GM12878 (cell line): ENCODE data around the gene PRKCE. TPM values are rescaled to one million over a fixed set of nuclear protein-coding genes. Genes with fewer than 3 reads are reported as not detected.

ENCODE experiments used
- ATAC-seq: fragments of 200-7000 bp; cut with Tn5 transposase; 3 replicates; pipeline ENCODE4 v1.9.1; 2020; ENCODE audit warnings: mild to moderate bottlenecking, moderate library complexity
- BruUV-seq: library from RNA; stranded (reverse); fragments of 400-500 nt; replicated peaks from 2 replicates; lab custom pipeline; 2021; lab: Mats Ljungman, UMichigan
- CTCF ChIA-PET: fragments of 300-600 bp; sonication (Branson Sonifier 250); formaldehyde crosslinking; extraction: SDS; loops from one replicate; lab custom pipeline; 2021; ENCODE audit warnings: inconsistent platforms; lab: Yijun Ruan, JAX
- POLR2A ChIA-PET: fragments of 350-600 bp; formaldehyde crosslinking; extraction: SDS; loops from one replicate; lab custom pipeline; 2021; ENCODE audit warnings: inconsistent platforms; lab: Charles Lee
- RAD21 ChIA-PET: fragments of 300-600 bp; sonication (Branson Sonifier 250); formaldehyde crosslinking; loops from one replicate; lab custom pipeline; 2023; ENCODE audit warnings: antibody characterized with exemption; ENCODE audit not compliant: unreplicated experiment; lab: Charles Lee
- SMC1A ChIA-PET: fragments of 300-600 bp; sonication (Branson Sonifier 250); formaldehyde crosslinking; loops from one replicate; lab custom pipeline; 2023; ENCODE audit not compliant: unreplicated experiment, uncharacterized antibody; lab: Charles Lee
- DNase-seq: peaks from one replicate; pipeline ENCODE4 v3.0.0-alpha.2; 2011; ENCODE audit warnings: low read depth, low spot score
- FAIRE-seq: peaks from 3 replicates; lab custom pipeline; 2011; peaks lifted over from hg19 to GRCh38; lab: Jason Lieb, UNC
- H2AFZ ChIP-seq: 2 replicates; pipeline ENCODE4 v1.6.0; 2011; ENCODE audit warnings: low read depth, low read length, control low read depth; ENCODE audit not compliant: control insufficient read depth
- H3K27ac ChIP-seq: 2 replicates; pipeline ENCODE4 v1.5.1; 2011; ENCODE audit warnings: control low read depth; ENCODE audit not compliant: control insufficient read depth, insufficient read depth
- H3K27me3 ChIP-seq, 2 experiments: replicated peaks in 1 of 2; 2 replicates each; pipeline versions ENCODE4 v1.6.0 to v1.6.1; 2011; ENCODE audit warnings: low read length in 1 of 2; ENCODE audit not compliant: control insufficient read depth in 2 of 2, insufficient read depth in 2 of 2
- H3K36me3 ChIP-seq, 2 experiments: 2 replicates each; pipeline ENCODE4 v1.5.1; 2011; ENCODE audit warnings: low read length in 1 of 2; ENCODE audit not compliant: control insufficient read depth in 2 of 2, insufficient read depth in 2 of 2
- H3K4me1 ChIP-seq: 2 replicates; pipeline ENCODE4 v1.6.1; 2011; ENCODE audit warnings: mild to moderate bottlenecking, low read length, moderate library complexity, mixed read lengths; ENCODE audit not compliant: control insufficient read depth, insufficient read depth
- H3K4me2 ChIP-seq: 2 replicates; pipeline ENCODE4 v1.6.0; 2011; ENCODE audit warnings: control low read depth; ENCODE audit not compliant: control insufficient read depth, insufficient read depth
- H3K4me3 ChIP-seq: fragments of 200-600 bp; sonication (generic); 2 replicates; pipeline ENCODE4 v1.5.1; 2016
- H3K79me2 ChIP-seq: 2 replicates; pipeline ENCODE4 v1.6.0; 2011; ENCODE audit warnings: low read length; ENCODE audit not compliant: control insufficient read depth, insufficient read depth
- H3K9ac ChIP-seq: 2 replicates; pipeline ENCODE4 v1.8.0; 2011; ENCODE audit warnings: low read length, control low read depth, mixed read lengths; ENCODE audit not compliant: control insufficient read depth, insufficient read depth
- H3K9me3 ChIP-seq: replicated peaks from 3 replicates; pipeline ENCODE4 v1.5.1; 2011; ENCODE audit warnings: mild to moderate bottlenecking, low read length; ENCODE audit not compliant: control insufficient read depth, insufficient read depth
- H4K20me1 ChIP-seq: 2 replicates; pipeline ENCODE4 v1.6.0; 2011; ENCODE audit not compliant: control insufficient read depth, insufficient read depth
- BCL11A ChIP-seq: IDR thresholded peaks from 2 replicates; pipeline ENCODE4 v1.6.1; 2011; ENCODE audit warnings: low read depth, low read length
- BRCA1 ChIP-seq: IDR thresholded peaks from 2 replicates; pipeline ENCODE4 v1.6.1; 2011; ENCODE audit warnings: low read depth, low read length, improper control_type of control experiment
- CREB1 ChIP-seq: IDR thresholded peaks from 2 replicates; pipeline ENCODE4 v1.6.1; 2012; ENCODE audit warnings: low read depth, mild to moderate bottlenecking, inconsistent platforms
- CREM ChIP-seq: IDR thresholded peaks from 2 replicates; pipeline ENCODE4 v1.6.1; 2014; ENCODE audit warnings: antibody characterized with exemption, low read depth
- FOXK2 ChIP-seq: fragments of 450-650 bp; IDR thresholded peaks from 2 replicates; pipeline ENCODE4 v1.6.1; 2017; ENCODE audit warnings: mild to moderate bottlenecking, moderate library complexity
- IRF4 ChIP-seq: IDR thresholded peaks from 2 replicates; pipeline ENCODE4 v1.6.1; 2011; ENCODE audit warnings: low read depth, low read length
- PAX8 ChIP-seq: fragments of 450-650 bp; IDR thresholded peaks from 2 replicates; pipeline ENCODE4 v1.6.1; 2017; ENCODE audit warnings: mild to moderate bottlenecking, moderate library complexity
- POLR2AphosphoS5 ChIP-seq: IDR thresholded peaks from 2 replicates; pipeline ENCODE4 v1.6.1; 2011; ENCODE audit warnings: mild to moderate bottlenecking, low read length, inconsistent platforms
- RBBP5 ChIP-seq: fragments of 200-600 bp; sonication (generic); conservative IDR thresholded peaks from 2 replicates; pipeline ENCODE4 v1.6.1; 2016
- RUNX3 ChIP-seq: IDR thresholded peaks from 2 replicates; pipeline ENCODE4 v1.6.1; 2012; ENCODE audit warnings: low read length, inconsistent platforms
- SIX5 ChIP-seq: IDR thresholded peaks from 2 replicates; pipeline ENCODE4 v1.6.1; 2011; ENCODE audit warnings: mild to moderate bottlenecking, low read depth, low read length, moderate library complexity; ENCODE audit not compliant: severe bottlenecking
- SRF ChIP-seq, 2 experiments: IDR thresholded peaks; 2 replicates each; pipeline ENCODE4 v1.6.1; 2011; ENCODE audit warnings: low read depth in 2 of 2, low read length in 2 of 2, mild to moderate bottlenecking in 1 of 2, moderate library complexity in 1 of 2
- SUZ12 ChIP-seq: fragments of 200-600 bp; sonication (generic); IDR thresholded peaks from one replicate; pipeline ENCODE4 v1.6.1; 2018; ENCODE audit warnings: antibody characterized with exemption, mild to moderate bottlenecking; ENCODE audit not compliant: unreplicated experiment
- TCF12 ChIP-seq: IDR thresholded peaks from 2 replicates; pipeline ENCODE4 v1.6.1; 2011; ENCODE audit warnings: low read depth, mild to moderate bottlenecking, low read length
- ZNF207 ChIP-seq: fragments of 450-650 bp; IDR thresholded peaks from 2 replicates; pipeline ENCODE4 v1.6.1; 2014; ENCODE audit warnings: antibody characterized with exemption, mild to moderate bottlenecking, borderline replicate concordance
- ZNF274 ChIP-seq: IDR thresholded peaks from one replicate; pipeline ENCODE4 v1.8.0; 2011; ENCODE audit not compliant: insufficient read length, insufficient read depth
- WGBS: methylation state at CpG from one replicate; pipeline ENCODE4 v1.1.6; 2016; ENCODE audit warnings: low lambda C conversion rate; ENCODE audit not compliant: insufficient replicate concordance, insufficient coverage; ENCODE audit errors: missing lambda C conversion rate; 5-methylcytosine and 5-hydroxymethylcytosine counted together
- in situ Hi-C: fragments of 300-500 bp; cut with MboI; formaldehyde crosslinking; loops from 9 replicates; pipeline ENCODE4 v1.14.3; 2018; ENCODE audit warnings: mixed read lengths
- intact Hi-C: fragments of 100-400 bp; cut with micrococcal nuclease; formaldehyde crosslinking; loops from one replicate; pipeline ENCODE4 v1.14.2; 2022; ENCODE audit not compliant: unreplicated experiment
- polyA plus RNA-seq, 11 experiments: library from polyadenylated mRNA; depleted of rRNA in 4 of 11; unstranded in 6 of 11; stranded (reverse) in 5 of 11; fragments of >200 nt; fragmentation: Nextera tagmentation in 4 of 11; fragmentation: Illumina TruSeq in 1 of 11; extraction: Ambion mirVana in 4 of 11; extraction: Trizol in 1 of 11; gene quantifications; 1 replicate in 1 of 11; 2 replicates in 10 of 11; pipeline versions ENCODE4 v1.2.1 to v1.2.3, GENCODE V29; 2011 to 2016; ENCODE audit warnings: inconsistent platforms in 2 of 11, missing spikeins in 2 of 11, low read depth in 1 of 11
- total RNA-seq, 4 experiments: library from RNA; depleted of rRNA in 3 of 4; stranded (reverse); fragments of >200 nt in 3 of 4; fragmentation: Illumina TruSeq in 1 of 4; extraction: Trizol in 1 of 4; gene quantifications; 2 replicates each; pipeline versions ENCODE4 v1.2.1 to v1.2.3, GENCODE V29; 2013 to 2021
- TF ChIP-seq, protein P1 (sequence below): IDR thresholded peaks from 2 replicates; pipeline ENCODE4 v1.6.1; 2012; ENCODE audit warnings: low read depth, low read length, improper control_type of control experiment
- TF ChIP-seq, protein P2 (sequence below): fragments of 450-650 bp; IDR thresholded peaks from 2 replicates; pipeline ENCODE4 v1.6.1; 2017; ENCODE audit warnings: antibody characterized with exemption, mild to moderate bottlenecking, moderate library complexity

PRKCE gene
- total and polyA plus RNA-seq, 10 of the 15 experiments (the other 5 are each of a cell fraction or from before 2014, with no cell fraction given): 2.6 to 28.2 (median 11.3) TPM

DNA sequence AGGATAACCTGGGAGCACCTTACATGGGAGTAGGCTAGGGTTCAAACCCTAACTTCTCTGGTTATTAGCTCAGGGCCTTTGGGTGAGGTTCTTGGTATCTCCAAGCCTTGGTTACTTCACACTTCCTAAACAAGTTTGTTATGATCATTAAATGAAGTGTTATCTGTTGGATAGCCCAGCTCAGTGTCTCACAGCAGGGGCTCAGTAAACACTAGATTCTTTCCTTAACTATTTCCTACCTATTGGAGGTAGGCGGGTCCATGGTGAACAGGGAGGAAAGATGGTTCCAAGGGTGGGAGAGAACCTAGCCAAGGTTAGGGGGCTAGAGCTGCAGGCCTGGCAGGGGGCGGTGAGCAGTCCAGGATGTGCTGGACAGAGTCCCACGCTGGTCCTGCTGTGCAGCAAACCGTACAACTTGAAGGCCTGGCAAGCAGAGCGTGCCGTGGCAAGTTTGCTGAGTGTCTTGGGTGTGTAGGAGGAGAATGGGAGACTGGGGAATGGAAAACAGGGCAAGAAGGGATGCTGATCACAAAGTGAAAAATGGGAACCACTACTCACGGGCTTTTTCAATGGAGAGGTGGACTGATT is 259.1 kb downstream of the PRKCE start (continued):
- TF ChIP-seq ZNF207: no peak
- TF ChIP-seq, protein P1, sequence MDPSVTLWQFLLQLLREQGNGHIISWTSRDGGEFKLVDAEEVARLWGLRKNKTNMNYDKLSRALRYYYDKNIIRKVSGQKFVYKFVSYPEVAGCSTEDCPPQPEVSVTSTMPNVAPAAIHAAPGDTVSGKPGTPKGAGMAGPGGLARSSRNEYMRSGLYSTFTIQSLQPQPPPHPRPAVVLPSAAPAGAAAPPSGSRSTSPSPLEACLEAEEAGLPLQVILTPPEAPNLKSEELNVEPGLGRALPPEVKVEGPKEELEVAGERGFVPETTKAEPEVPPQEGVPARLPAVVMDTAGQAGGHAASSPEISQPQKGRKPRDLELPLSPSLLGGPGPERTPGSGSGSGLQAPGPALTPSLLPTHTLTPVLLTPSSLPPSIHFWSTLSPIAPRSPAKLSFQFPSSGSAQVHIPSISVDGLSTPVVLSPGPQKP: no peak
- no peak for TF ChIP-seq SRF (IDR thresholded peaks at IDR 0.05; ENCODE audit: low read depth in 2 of 2, low read length in 2 of 2)
- no peak for TF ChIP-seq POLR2AphosphoS5

DNA sequence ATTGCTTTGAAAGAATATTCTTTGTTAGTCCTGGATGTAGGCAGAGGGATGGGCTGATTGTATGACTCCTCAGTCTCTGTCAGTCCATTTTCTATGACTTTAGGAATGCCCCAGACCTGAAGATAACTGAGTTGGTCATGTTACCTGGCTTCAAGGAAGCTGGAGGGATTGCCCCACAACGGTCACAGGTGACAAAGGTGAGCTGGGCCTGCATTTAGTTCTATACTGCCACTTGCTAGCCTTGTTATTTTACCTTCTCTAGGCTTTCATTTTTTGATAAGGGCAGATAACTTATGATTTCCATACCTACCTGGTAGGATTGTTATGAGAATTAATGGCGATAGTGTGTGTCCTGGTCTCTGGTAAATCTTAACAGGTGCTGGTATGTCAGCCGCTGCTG is 260.1 kb downstream of the PRKCE start:
- SMC1A ChIA-PET: interaction anchor here (0.6 to 5.3 kb wide), 10 partner anchors 9 to 78 kb away, joined by 3 to 31 read pairs (median 4); no protein-coding TSS in a partner anchor
- CTCF ChIA-PET: interaction anchor here (0.6 to 2.8 kb wide), 5 partner anchors 16 to 78 kb away, joined by 3 to 10 read pairs (median 4); no protein-coding TSS in a partner anchor
- H2AFZ ChIP-seq: no peak overlapping the region
- POLR2A ChIA-PET: interaction anchor here (0.7 to 1.5 kb wide), 5 partner anchors 7 to 78 kb away, joined by 3 to 10 read pairs (median 4); no protein-coding TSS in a partner anchor
- H3K27ac ChIP-seq: no peak overlapping the region
- no peak overlapping the region for H3K4me2 ChIP-seq
- H4K20me1 ChIP-seq: no peaks in the 10 kb centered on the region
- no peaks in the 10 kb centered on the region for H3K27me3 ChIP-seq
- no peak for ATAC-seq
- in situ Hi-C loops: no loop called here
- no peak overlapping the region for H3K9ac ChIP-seq
- no peaks in the 10 kb centered on the region for H3K9me3 ChIP-seq
- H3K36me3 ChIP-seq: peaks cover 0 to 2% of the 10 kb centered on the region in 2 experiments; a peak in 1 of 4 replicates
- no peaks in the 10 kb centered on the region; the same call in 1 of the 2 replicates for H3K79me2 ChIP-seq
- intact Hi-C loops: no loop called here
- no TSS peak for BruUV-seq
- 87% methylated on average over 3 of the region's 3 CpGs for WGBS
- no peak overlapping the region for H3K4me3 ChIP-seq
- DNase-seq: no peak
- FAIRE-seq: no peak
- peaks cover 22% of the 10 kb centered on the region for H3K4me1 ChIP-seq
- RAD21 ChIA-PET: interaction anchor here (0.8 to 1.8 kb wide), 3 partner anchors 21 to 68 kb away, joined by 3 to 6 read pairs (median 4); no protein-coding TSS in a partner anchor
- no peak for TF ChIP-seq SUZ12
- TF ChIP-seq BCL11A: no peak
- TF ChIP-seq, protein P2, sequence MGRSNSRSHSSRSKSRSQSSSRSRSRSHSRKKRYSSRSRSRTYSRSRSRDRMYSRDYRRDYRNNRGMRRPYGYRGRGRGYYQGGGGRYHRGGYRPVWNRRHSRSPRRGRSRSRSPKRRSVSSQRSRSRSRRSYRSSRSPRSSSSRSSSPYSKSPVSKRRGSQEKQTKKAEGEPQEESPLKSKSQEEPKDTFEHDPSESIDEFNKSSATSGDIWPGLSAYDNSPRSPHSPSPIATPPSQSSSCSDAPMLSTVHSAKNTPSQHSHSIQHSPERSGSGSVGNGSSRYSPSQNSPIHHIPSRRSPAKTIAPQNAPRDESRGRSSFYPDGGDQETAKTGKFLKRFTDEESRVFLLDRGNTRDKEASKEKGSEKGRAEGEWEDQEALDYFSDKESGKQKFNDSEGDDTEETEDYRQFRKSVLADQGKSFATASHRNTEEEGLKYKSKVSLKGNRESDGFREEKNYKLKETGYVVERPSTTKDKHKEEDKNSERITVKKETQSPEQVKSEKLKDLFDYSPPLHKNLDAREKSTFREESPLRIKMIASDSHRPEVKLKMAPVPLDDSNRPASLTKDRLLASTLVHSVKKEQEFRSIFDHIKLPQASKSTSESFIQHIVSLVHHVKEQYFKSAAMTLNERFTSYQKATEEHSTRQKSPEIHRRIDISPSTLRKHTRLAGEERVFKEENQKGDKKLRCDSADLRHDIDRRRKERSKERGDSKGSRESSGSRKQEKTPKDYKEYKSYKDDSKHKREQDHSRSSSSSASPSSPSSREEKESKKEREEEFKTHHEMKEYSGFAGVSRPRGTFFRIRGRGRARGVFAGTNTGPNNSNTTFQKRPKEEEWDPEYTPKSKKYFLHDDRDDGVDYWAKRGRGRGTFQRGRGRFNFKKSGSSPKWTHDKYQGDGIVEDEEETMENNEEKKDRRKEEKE: no peak
- TF ChIP-seq FOXK2: no peak
- TF ChIP-seq, protein P1: no peak
- TF ChIP-seq ZNF274: no peak
- TF ChIP-seq TCF12: no peak
- no peak for TF ChIP-seq RBBP5
- no peak for TF ChIP-seq RUNX3
- TF ChIP-seq PAX8: no peak
- TF ChIP-seq BRCA1: no peak
- no peak for TF ChIP-seq IRF4
- TF ChIP-seq CREB1: no peak
- no peak for TF ChIP-seq SIX5
- no peak for TF ChIP-seq CREM
